ENCODE measurements around the gene PACS1. TPM values are rescaled to one million over a fixed set of nuclear protein-coding genes. Genes with fewer than 3 reads are reported as not detected.

The PACS1 gene
- total and polyA plus RNA-seq, 2 donors (not counting 1 experiment from before 2014, with no cell fraction given) = 131 to 303 TPM

DNA sequence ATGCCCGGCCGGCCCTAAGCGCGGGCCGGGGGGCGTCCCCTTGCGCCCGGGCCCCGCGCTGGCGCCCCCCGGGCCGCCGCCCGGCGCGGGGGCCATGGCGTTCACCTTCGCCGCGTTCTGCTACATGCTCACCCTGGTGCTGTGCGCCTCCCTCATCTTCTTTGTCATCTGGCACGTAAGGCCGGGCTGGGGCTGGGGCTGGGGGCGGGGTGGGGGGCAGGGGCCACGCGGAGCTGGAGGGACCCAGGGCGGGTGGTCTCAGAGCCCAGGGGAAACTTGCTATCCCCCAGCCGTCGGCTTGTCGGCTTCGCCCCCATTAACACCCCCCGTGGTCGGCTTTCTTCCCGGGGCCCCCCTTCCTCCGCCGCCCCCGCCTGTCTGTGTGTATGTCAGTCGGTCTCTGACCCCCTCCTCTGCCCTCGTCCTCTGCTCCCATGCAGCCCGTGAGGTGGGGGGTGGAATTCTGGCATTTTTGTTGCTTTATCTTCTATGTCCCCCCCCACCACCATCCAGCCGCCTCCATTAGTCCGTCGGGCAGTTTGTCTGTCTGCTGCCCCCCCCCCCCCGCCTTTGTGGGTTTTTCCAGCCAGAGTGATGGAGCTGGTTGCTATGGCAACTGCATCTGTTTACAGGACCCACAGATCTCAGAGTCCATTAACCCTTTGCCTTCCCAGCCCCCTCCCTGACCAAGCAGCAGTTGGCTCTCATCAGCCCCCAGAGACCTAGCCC, 208.5 kb downstream of the PACS1 start:
- WGBS (ENCODE audit: insufficient coverage) = 0% methylated on average over 27 of the region's 45 CpGs
- Histone ChIP-seq H3K4me1 (ENCODE audit: control insufficient read depth in 2 of 2, insufficient read depth in 2 of 2, low read length in 2 of 2) (peaks cover 27 to 33% of the 10 kb centered on the region in 2 donors), H3K36me3 (replicated peaks in 1 of 2; ENCODE audit: control extremely low read depth in 1 of 2, control insufficient read depth in 1 of 2, extremely low read depth in 1 of 2, insufficient read depth in 2 of 2, low read length in 1 of 2) (peaks cover 0 to 29% of the 10 kb centered on the region in 2 experiments), H3K27me3 (replicated peaks in 1 of 4; ENCODE audit: control extremely low read depth in 1 of 4, control insufficient read depth in 3 of 4, insufficient read depth in 4 of 4, low read length in 3 of 4) (peaks cover 0 to 16% (median 3%) of the 10 kb centered on the region in 4 experiments), H3K27ac (ENCODE audit: low read length in 2 of 2) (no peak overlapping the region), H3K4me3 (ENCODE audit: control extremely low read depth in 1 of 5, extremely low read depth in 1 of 5, insufficient read depth in 1 of 5, low read depth in 2 of 5, low read length in 4 of 5) (no peak overlapping the region), H3K9me3 (ENCODE audit: control extremely low read depth in 1 of 3, control insufficient read depth in 2 of 3, insufficient read depth in 1 of 3, low read length in 2 of 3) (no peaks in the 10 kb centered on the region), H2AFZ (ENCODE audit: insufficient read depth, low read depth, low read length, poor library complexity, severe bottlenecking) (no peak overlapping the region), H3K79me2 (ENCODE audit: control insufficient read depth, insufficient read depth, low read length) (peaks cover 7% of the 10 kb centered on the region), H3K9ac (ENCODE audit: low read length) (no peak overlapping the region), H3K4me2 (replicated peaks; ENCODE audit: low read depth, low read length, poor library complexity, severe bottlenecking) (peak overlapping the region; percentile 95), H4K20me1 (ENCODE audit: control insufficient read depth, insufficient read depth, low read length, poor library complexity, severe bottlenecking) (peaks cover 31% of the 10 kb centered on the region)
- ChIA-PET POLR2A (no interaction called here), CTCF (interaction anchor here (4.1 kb wide), 1 partner anchor 6 kb away, joined by 33 read pairs; no protein-coding TSS in a partner anchor)
- Mint-ChIP-seq H3K4me3 (peak overlapping the region; percentile 68), H3K4me1 (peaks cover 37% of the 10 kb centered on the region), H3K27me3 (peaks cover 3% of the 10 kb centered on the region), H3K9me3 (ENCODE audit: insufficient read depth) (no peaks in the 10 kb centered on the region), H3K27ac (no peak overlapping the region)
- intact Hi-C loops (cut with micrococcal nuclease) = no loop called here
- DNase-seq (peak; percentile 62), ATAC-seq (ENCODE audit: low read depth) (no peak)
- TF ChIP-seq, protein P1, sequence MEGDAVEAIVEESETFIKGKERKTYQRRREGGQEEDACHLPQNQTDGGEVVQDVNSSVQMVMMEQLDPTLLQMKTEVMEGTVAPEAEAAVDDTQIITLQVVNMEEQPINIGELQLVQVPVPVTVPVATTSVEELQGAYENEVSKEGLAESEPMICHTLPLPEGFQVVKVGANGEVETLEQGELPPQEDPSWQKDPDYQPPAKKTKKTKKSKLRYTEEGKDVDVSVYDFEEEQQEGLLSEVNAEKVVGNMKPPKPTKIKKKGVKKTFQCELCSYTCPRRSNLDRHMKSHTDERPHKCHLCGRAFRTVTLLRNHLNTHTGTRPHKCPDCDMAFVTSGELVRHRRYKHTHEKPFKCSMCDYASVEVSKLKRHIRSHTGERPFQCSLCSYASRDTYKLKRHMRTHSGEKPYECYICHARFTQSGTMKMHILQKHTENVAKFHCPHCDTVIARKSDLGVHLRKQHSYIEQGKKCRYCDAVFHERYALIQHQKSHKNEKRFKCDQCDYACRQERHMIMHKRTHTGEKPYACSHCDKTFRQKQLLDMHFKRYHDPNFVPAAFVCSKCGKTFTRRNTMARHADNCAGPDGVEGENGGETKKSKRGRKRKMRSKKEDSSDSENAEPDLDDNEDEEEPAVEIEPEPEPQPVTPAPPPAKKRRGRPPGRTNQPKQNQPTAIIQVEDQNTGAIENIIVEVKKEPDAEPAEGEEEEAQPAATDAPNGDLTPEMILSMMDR (IDR thresholded peaks at IDR 0.05) = no peak
- no peak for TF ChIP-seq EZH2 (IDR thresholded peaks at IDR 0.05; ENCODE audit: borderline replicate concordance, insufficient read depth, low read depth, low read length, poor library complexity, severe bottlenecking)

- intact Hi-C loops (cut with micrococcal nuclease) = no loop called here
- H3K4me1 Mint-ChIP-seq = peaks cover 37% of the 10 kb centered on the region
Observed at GRCh38 chr11:66279092-66279734, 209.1 kb downstream of the PACS1 start.

More at GRCh38 chr11:66279092-66279734, 209.1 kb downstream of the PACS1 start:
- Histone ChIP-seq H3K9ac (ENCODE audit: low read length) (no peak overlapping the region), H3K9me3 (ENCODE audit: control extremely low read depth in 1 of 3, control insufficient read depth in 2 of 3, insufficient read depth in 1 of 3, low read length in 2 of 3) (no peaks in the 10 kb centered on the region), H3K4me3 (ENCODE audit: control extremely low read depth in 1 of 5, extremely low read depth in 1 of 5, insufficient read depth in 1 of 5, low read depth in 2 of 5, low read length in 4 of 5) (no peak overlapping the region), H2AFZ (ENCODE audit: insufficient read depth, low read depth, low read length, poor library complexity, severe bottlenecking) (no peak overlapping the region), H3K27me3 (replicated peaks in 1 of 4; ENCODE audit: control extremely low read depth in 1 of 4, control insufficient read depth in 3 of 4, insufficient read depth in 4 of 4, low read length in 3 of 4) (peaks cover 0 to 16% (median 3%) of the 10 kb centered on the region in 4 experiments), H3K36me3 (replicated peaks in 1 of 2; ENCODE audit: control extremely low read depth in 1 of 2, control insufficient read depth in 1 of 2, extremely low read depth in 1 of 2, insufficient read depth in 2 of 2, low read length in 1 of 2) (peaks cover 0 to 23% of the 10 kb centered on the region in 2 experiments), H4K20me1 (ENCODE audit: control insufficient read depth, insufficient read depth, low read length, poor library complexity, severe bottlenecking) (peaks cover 24% of the 10 kb centered on the region), H3K4me2 (replicated peaks; ENCODE audit: low read depth, low read length, poor library complexity, severe bottlenecking) (peak overlapping the region; percentile 95), H3K4me1 (ENCODE audit: control insufficient read depth in 2 of 2, insufficient read depth in 2 of 2, low read length in 2 of 2) (peaks cover 27 to 33% of the 10 kb centered on the region in 2 donors), H3K79me2 (ENCODE audit: control insufficient read depth, insufficient read depth, low read length) (peaks cover 7% of the 10 kb centered on the region), H3K27ac (ENCODE audit: low read length in 2 of 2) (no peak overlapping the region)
- Mint-ChIP-seq H3K9me3 (ENCODE audit: insufficient read depth) (no peaks in the 10 kb centered on the region), H3K4me3 (peak overlapping the region; percentile 68), H3K27me3 (peaks cover 3% of the 10 kb centered on the region), H3K27ac (peak overlapping the region; percentile 50)
- ChIA-PET CTCF (interaction anchor here (4.1 kb wide), 1 partner anchor 7 kb away, joined by 33 read pairs; no protein-coding TSS in a partner anchor), POLR2A (no interaction called here)
- ATAC-seq (ENCODE audit: low read depth) (no peak), DNase-seq (no peak)
- TF ChIP-seq EZH2 (IDR thresholded peaks at IDR 0.05; ENCODE audit: borderline replicate concordance, insufficient read depth, low read depth, low read length, poor library complexity, severe bottlenecking) = no peak
- TF ChIP-seq, protein P1 (IDR thresholded peaks at IDR 0.05) = no peak
- WGBS (ENCODE audit: insufficient coverage) = 87% methylated on average over 15 of the region's 15 CpGs
